ENCODE measurements around the gene ESYT1.

ESYT1 gene, protein sequence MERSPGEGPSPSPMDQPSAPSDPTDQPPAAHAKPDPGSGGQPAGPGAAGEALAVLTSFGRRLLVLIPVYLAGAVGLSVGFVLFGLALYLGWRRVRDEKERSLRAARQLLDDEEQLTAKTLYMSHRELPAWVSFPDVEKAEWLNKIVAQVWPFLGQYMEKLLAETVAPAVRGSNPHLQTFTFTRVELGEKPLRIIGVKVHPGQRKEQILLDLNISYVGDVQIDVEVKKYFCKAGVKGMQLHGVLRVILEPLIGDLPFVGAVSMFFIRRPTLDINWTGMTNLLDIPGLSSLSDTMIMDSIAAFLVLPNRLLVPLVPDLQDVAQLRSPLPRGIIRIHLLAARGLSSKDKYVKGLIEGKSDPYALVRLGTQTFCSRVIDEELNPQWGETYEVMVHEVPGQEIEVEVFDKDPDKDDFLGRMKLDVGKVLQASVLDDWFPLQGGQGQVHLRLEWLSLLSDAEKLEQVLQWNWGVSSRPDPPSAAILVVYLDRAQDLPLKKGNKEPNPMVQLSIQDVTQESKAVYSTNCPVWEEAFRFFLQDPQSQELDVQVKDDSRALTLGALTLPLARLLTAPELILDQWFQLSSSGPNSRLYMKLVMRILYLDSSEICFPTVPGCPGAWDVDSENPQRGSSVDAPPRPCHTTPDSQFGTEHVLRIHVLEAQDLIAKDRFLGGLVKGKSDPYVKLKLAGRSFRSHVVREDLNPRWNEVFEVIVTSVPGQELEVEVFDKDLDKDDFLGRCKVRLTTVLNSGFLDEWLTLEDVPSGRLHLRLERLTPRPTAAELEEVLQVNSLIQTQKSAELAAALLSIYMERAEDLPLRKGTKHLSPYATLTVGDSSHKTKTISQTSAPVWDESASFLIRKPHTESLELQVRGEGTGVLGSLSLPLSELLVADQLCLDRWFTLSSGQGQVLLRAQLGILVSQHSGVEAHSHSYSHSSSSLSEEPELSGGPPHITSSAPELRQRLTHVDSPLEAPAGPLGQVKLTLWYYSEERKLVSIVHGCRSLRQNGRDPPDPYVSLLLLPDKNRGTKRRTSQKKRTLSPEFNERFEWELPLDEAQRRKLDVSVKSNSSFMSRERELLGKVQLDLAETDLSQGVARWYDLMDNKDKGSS

DNA sequence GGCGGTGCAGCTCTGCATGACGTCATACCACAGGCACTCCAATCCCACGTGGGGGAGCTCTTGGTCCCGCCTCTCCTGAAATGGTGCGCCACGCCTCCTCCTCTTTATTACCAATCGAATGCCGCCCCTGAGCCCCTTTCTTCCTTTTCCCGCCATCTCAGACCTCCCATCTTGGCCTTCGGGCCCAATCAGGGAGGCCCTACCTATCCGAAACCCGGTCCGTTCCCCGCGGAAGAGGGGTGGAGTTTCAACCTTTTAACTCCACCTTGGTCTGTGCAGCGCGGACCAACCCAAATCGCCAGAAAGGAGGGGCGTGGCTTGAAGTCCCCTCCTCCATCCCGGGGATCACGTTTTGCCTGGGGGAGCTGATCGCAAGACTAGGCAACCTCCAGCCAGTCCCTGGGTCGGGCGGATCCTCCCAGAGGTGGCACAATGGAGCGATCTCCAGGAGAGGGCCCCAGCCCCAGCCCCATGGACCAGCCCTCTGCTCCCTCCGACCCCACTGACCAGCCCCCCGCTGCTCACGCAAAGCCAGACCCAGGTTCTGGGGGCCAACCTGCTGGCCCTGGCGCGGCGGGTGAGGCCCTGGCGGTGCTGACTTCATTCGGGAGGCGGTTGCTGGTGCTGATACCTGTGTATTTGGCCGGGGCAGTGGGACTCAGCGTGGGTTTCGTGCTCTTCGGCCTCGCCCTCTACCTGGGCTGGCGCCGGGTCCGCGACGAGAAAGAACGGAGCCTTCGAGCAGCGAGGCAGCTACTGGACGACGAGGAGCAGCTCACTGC lies at the start of gene ESYT1:
Gene ESYT1, plus strand, starts transcription at position 380 of the 782 bp plus-strand sequence. Its CDS starts 53 bp downstream, at position 433.
- FAIRE-seq, result peak; percentile 65

DNA sequence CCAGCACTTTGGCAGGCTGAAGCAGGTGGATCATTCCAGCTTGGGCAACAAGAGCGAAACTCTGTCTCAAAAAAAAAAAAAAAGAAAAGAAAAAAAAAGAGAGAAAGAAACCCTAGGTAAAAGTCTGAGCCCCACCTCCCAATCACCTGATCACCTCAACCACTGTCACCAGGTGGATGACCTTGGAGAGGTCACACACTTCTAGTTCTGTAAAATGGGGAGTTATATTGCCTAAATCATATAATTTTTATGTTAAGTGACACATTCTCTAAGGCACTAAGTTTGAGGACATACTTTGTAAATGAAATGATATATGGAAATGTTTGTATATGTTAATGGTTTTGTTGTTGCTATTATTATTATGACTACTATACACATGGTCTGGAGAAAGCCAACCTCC lies 49.6 kb upstream of the ESYT1 start:
- FAIRE-seq, result no peak

DNA sequence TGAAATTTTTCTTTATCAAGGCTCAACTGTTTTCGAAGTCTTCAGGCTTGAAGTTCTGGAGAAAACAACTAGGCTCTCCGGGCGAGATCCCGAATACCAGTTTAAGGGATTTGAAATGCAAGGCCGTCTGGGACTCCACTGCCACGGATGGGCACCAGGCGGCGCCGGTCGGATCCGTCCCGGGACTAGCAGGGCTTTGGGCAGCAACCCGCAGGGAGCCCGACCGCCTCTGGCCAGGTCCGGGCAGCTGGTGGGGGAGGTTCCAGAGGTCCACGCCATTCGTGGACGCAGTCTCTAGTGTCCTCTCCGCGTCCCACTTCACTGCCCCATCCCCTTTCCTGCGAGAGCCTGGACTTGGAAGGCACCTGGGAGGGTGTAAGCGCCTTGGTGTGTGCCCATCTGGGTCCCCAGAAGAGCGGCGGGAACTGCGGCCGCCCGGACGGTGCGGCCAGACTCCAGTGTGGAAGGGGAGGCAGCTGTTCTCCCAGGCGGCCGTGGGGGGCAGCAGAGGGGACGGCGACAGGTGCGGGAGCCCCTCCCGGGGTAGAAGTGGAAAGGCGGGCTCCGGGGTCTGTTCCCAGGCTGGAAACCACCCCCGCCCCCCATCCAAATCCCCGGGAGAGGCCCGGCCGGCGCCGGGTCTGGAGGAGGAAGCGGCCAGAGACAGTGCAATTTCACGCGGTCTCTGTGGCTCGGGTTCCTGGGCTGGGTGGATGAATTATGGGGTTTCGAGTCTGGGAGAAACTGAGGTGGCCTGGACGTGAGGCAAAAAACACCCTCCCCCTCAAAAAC lies 48.9 kb upstream of the ESYT1 start:
- no peak for FAIRE-seq

DNA sequence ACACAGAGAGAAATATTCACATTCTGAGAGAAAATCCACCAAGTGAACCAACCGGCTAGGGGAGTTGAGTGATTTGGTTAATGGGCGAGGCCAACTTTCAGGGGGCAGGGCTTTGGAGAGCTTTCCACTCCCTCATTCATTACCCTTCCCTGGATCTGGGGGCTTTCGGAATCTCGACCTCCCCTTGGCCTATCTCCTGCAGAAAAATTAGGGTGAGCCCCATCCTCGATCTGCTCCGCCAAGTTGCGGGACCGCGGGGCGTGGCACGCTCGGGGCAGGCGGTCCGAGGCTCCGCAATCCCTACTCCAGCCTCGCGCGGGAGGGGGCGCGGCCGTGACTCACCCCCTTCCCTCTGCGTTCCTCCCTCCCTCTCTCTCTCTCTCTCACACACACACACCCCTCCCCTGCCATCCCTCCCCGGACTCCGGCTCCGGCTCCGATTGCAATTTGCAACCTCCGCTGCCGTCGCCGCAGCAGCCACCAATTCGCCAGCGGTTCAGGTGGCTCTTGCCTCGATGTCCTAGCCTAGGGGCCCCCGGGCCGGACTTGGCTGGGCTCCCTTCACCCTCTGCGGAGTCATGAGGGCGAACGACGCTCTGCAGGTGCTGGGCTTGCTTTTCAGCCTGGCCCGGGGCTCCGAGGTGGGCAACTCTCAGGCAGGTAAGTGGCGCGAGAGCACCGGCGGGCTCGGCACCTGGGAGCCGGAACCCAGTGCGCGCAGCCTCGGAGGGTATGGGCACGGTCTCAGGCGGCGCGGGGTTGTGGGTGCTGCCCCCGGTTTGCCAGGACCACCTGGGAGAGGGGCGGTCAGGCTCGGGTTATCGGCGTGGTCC lies 48.1 kb upstream of the ESYT1 start, which contains the start of gene ERBB3:
Gene ERBB3, plus strand, starts transcription at position 443 of the 833 bp plus-strand sequence. Its CDS starts 136 bp downstream, at position 579.
- no peak for FAIRE-seq

DNA sequence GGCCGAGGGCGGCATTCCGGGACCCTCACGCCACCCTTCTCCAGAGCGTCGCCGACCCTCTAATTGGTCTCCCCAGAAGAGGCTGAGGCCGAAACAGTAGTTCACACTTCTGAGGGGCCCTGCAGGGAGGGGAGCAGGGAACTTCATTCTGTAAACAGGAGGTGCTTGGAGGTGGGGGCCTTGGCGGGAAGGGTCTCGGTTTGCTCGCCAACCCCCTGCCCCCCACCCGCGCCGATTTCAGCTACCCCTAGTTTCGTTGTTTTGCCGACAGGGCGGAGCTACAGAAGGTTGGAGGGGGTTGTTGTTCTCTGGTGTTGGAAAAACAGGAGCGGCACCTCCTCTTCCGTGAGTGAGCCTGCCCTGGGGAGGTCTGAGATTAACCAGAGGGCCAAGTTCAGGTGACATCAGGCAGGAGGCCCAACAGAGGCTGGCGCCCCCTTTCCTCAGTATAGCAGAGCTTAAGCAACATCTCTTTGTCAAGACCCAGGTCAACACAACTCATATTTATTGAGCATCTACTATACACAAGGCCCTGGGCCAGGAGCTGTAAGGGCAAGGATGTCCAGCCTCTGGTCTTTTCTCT lies 47.4 kb upstream of the ESYT1 start:
- FAIRE-seq, result no peak

DNA sequence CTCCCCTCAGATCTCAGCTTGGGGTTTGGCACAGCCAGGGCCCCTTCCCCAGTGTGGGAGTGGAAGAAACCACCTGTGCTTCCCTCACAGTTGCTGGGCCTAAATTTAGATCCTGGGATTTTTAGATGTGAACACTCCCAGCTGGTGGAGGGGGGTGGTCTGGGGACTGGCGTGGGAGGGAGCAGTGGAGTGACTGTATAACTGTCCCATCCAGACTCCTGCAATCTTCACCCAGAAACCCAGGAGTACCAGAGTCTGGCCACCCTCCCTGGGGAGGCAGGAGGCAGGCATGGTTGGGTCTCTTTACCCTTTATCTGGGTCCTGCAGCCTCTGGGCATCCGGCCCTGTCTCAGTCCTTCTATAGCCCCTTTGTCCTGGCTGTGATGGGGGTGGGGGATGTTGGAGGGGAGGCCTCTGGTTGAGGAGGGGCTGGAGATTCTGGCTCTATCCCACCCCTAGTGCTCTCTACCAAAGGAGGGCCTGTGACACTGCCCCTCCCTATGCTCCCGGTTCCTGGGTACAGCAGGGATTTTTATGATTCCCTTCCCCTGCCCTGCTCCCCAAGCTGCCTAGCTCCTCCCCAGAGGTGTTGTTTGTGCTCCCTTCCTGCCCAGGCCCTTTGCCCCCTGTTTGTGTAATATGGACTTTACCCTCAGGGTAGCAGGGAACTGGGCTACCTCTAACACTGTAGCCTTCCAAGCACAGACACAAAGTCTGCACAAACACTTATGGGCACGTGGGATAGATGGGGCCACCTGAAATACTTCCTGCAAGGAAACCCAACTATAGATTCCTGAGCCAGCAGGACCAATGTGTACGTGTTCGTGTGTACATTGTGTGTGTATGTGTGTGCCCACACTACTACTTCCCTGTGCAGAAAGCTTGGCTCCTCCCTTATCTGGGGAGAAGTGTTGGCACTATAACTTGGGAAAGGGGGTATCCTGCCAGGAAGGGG lies 46.4 kb upstream of the ESYT1 start:
- no peak for FAIRE-seq

DNA sequence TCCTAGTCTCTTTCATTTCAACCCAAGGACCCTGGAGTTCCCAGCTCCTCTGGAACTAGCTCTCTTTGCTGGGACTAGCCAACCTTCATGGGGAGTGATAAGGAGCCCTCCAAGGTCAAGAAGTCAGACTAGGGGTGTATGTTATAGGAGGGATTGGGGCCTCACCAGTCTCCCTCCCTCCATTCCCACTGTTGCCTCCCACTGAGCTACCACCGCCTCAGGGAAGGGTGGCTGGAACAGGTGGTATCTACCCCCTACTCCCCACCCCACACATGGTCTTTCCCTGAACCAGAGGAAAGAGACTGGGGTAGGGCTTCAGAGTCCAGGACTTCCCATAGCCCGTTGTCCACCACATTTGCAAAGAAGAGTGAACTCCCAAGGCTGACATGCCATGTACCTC lies 45.7 kb upstream of the ESYT1 start:
- no peak for FAIRE-seq

DNA sequence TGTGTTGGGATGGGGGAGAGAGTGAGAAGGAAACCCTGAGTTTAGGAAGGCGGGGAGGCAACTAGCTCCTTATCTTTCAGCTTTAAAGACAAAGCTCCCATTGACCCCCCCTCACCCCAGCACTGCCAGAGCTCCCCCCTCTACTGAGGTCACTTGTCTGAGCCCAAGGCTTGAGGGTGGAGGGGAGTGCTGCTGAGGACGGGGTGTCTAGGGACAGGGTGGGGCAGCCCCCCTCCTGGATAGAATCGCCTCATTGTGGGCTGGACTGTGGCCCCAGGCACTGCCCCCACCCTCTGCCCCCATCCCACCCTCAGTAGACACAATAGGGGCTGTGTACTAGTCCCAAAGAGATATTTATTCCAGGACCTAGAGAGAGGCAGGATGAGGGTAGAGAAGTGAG lies 45.1 kb upstream of the ESYT1 start:
- FAIRE-seq, result no peak

DNA sequence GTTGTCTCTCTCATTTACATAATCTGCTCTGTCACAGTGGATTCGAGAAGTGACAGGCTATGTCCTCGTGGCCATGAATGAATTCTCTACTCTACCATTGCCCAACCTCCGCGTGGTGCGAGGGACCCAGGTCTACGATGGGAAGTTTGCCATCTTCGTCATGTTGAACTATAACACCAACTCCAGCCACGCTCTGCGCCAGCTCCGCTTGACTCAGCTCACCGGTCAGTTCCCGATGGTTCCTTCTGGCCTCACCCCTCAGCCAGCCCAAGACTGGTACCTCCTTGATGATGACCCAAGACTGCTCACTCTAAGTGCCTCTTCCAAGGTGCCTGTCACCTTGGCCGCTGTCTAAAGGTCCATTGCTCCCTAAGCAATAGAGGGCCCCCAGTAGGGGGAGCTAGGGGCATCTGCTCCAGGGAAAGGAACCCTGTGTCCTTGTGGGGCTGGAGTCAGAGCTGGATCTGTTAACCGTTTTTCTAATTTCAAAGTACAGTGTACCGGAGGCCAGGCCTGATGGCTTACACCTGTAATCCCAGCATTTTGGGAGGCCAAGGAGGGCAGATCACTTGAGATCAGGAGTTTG lies 43.0 kb upstream of the ESYT1 start:
- FAIRE-seq, result no peak

DNA sequence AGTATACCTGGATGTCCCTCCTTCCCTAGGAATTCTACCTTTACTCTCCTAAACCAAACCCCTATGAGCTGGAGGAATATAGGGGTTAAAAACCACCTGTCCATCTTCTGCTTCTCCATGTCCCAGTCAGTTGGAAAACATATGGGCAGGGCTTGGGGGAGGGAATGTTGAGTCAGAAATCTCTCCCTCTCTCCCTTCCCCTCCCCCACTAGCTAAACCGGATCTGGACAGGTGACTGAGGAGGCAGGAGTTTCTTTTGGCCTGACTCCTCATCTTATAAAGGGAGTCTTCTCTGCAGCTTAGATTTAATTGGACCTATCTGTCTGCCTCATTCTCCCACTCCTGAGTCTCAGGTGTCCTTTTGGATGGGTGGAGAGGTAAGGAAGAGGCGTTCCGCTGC lies 42.0 kb upstream of the ESYT1 start:
- FAIRE-seq, result no peak

DNA sequence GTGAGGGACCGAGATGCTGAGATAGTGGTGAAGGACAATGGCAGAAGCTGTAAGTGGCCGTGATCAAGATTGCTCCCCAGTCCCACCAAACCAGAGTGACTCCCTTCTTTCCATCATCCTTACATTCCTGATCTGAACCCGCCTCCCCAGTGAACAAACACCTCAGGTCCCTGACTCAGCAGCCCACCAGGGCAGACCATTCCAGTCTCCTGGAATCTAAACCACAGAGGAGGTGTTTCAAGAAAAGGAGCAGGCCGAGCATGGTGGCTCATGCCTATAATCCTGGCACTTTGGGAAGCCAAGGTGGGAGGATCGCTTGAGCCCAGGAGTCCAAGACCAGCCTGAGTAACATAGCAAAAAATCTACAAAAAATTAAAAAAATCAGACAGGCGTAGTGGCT lies 41.5 kb upstream of the ESYT1 start:
- FAIRE-seq, result no peak

DNA sequence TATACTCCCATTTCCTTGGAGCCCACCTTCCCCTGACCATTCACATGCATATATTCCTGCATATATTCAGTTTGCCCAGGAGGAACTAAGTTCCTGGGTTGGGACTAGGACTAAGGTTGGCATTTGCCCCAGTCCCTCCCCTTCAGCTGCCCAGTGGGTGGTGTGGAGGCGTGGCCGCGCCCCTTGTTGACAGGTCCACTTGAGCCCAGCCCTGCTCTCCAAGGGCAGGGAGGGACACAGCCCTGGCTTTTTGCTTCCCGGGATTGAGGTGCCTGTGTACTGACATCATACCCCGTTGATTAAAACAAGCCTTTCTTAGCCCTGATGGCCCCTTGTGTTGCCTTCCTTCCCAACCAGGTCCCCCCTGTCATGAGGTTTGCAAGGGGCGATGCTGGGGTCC lies 40.8 kb upstream of the ESYT1 start:
- no peak for FAIRE-seq

DNA sequence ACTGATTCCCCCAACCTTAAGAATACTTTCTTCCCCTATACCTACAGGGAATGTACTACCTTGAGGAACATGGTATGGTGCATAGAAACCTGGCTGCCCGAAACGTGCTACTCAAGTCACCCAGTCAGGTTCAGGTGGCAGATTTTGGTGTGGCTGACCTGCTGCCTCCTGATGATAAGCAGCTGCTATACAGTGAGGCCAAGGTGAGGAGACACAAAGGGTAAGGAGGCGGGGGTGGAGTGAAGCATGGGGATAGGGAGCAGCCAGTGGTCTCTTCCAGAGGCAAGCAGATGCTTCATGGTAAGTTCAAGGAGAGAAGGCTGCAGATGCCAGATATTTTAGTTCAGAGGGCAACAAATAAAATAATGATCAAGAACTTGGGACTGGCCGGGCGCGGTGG lies 30.3 kb upstream of the ESYT1 start:
- FAIRE-seq, result no peak

DNA sequence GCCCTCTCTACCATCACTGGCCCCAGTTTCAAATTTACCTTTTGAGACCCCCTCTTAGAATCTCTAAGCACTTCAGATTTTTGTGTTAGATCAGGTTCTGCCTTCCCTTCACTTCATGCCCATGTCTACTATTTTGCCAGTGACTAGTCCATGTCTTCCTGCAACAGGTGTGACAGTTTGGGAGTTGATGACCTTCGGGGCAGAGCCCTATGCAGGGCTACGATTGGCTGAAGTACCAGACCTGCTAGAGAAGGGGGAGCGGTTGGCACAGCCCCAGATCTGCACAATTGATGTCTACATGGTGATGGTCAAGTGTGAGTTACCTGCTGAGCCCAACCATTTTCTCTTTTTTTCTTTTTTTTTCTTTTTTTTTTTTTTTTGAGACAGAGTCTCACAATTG lies 29.5 kb upstream of the ESYT1 start:
- no peak for FAIRE-seq

DNA sequence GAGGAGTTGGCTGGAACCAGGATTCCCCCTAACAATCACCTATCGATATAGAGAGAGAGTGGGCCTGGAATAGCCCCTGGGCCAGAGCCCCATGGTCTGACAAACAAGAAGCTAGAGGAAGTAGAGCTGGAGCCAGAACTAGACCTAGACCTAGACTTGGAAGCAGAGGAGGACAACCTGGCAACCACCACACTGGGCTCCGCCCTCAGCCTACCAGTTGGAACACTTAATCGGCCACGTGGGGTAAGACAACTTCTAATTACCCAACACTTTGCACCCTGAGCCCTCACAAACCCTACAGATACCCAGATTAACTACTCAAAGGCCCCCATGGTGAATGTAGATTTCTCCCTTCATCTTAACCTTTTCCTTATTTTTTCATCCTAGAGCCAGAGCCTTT lies 28.3 kb upstream of the ESYT1 start:
- no peak for FAIRE-seq

DNA sequence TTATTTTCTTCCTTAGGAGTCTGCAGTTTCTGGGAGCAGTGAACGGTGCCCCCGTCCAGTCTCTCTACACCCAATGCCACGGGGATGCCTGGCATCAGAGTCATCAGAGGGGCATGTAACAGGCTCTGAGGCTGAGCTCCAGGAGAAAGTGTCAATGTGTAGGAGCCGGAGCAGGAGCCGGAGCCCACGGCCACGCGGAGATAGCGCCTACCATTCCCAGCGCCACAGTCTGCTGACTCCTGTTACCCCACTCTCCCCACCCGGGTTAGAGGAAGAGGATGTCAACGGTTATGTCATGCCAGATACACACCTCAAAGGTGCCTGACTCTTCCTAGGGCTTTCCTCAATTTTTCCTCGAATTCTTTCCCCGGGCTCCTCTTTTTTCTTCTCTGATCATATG lies 27.0 kb upstream of the ESYT1 start:
- FAIRE-seq, result no peak

DNA sequence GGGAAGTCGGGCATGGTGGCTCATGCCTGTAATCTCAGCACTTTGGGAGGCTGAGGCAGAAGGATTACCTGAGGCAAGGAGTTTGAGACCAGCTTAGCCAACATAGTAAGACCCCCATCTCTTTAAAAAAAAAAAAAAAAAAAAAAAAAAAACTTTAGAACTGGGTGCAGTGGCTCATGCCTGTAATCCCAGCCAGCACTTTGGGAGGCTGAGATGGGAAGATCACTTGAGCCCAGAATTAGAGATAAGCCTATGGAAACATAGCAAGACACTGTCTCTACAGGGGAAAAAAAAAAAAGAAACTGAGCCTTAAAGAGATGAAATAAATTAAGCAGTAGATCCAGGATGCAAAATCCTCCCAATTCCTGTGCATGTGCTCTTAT lies 25.4 kb upstream of the ESYT1 start:
- FAIRE-seq, result no peak

DNA sequence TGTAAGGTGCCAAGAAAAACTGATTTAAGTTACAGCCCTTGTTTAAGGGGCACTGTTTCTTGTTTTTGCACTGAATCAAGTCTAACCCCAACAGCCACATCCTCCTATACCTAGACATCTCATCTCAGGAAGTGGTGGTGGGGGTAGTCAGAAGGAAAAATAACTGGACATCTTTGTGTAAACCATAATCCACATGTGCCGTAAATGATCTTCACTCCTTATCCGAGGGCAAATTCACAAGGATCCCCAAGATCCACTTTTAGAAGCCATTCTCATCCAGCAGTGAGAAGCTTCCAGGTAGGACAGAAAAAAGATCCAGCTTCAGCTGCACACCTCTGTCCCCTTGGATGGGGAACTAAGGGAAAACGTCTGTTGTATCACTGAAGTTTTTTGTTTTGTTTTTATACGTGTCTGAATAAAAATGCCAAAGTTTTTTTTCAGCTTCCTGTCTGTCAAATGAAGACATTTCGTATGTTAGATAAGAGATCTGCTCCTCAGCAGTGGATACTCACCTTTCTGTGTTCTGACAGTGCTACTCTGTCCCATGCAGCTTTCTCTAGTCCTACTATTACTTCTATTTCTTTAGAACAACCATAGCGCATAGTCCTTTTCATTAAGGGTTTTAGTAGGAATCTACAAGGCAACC lies 24.9 kb upstream of the ESYT1 start:
- FAIRE-seq, result no peak

DNA sequence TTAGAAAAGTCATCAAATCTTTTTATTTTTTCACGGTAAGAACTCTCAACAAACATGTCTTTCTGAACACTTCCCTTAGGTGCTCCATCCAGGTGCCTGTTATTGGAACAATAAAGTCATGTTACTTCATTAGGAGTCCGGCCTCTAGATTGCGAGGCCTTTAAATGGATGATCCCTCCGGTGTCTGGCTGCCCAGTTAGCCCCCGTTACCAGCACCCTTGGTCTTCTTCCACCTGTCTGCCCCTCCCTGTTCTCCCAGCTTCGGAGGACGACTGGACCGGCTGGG lies 24.3 kb upstream of the ESYT1 start:
- no peak for FAIRE-seq
